ENCODE results near the gene PRDM11. TPM values are rescaled to one million over a fixed set of nuclear protein-coding genes. Genes with fewer than 3 reads are reported as not detected.

Gene PRDM11
- total RNA-seq, 2 experiments from 2014 or later, result 4.5 to 8.4 TPM

DNA sequence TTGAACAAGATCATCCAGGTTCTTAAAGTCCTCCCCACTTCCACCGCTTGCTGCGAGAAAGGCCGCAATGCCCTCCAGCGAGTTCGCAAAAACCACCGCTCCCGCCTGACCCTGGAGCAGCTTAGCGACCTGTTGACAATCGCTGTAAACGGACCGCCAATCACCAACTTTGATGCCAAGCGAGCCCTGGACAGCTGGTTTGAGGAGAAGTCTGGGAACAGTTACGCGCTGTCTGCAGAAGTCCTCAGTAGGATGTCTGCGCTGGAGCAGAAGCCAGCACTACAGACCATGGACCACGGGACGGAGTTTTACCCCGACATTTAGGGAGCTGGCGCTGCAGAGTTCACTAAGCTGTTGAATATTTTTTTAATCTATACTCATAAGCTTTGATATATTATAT, 81.4 kb downstream of the PRDM11 start:
- intact Hi-C loops (cut with micrococcal nuclease; ENCODE audit: unreplicated experiment), result no loop called here
- H3K9me2 ChIP-seq (ENCODE audit: insufficient read depth, low read length), result no peaks in the 10 kb centered on the region
- no TSS peak for BruUV-seq (replicated peaks)
- no peak overlapping the region for H3K27ac ChIP-seq (ENCODE audit: low read depth, low read length, poor library complexity, severe bottlenecking)
- H3K4me2 ChIP-seq (ENCODE audit: low read length), result no peak overlapping the region
- ChIA-PET POLR2A (no interaction called here), CTCF (ENCODE audit: unreplicated experiment) (no interaction called here)
- TF ChIP-seq, protein P1, sequence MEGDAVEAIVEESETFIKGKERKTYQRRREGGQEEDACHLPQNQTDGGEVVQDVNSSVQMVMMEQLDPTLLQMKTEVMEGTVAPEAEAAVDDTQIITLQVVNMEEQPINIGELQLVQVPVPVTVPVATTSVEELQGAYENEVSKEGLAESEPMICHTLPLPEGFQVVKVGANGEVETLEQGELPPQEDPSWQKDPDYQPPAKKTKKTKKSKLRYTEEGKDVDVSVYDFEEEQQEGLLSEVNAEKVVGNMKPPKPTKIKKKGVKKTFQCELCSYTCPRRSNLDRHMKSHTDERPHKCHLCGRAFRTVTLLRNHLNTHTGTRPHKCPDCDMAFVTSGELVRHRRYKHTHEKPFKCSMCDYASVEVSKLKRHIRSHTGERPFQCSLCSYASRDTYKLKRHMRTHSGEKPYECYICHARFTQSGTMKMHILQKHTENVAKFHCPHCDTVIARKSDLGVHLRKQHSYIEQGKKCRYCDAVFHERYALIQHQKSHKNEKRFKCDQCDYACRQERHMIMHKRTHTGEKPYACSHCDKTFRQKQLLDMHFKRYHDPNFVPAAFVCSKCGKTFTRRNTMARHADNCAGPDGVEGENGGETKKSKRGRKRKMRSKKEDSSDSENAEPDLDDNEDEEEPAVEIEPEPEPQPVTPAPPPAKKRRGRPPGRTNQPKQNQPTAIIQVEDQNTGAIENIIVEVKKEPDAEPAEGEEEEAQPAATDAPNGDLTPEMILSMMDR (conservative IDR thresholded peaks at IDR 0.05; ENCODE audit: low read length), result no peak
- no peak for TF ChIP-seq EZH2phosphoT487 (IDR thresholded peaks at IDR 0.05; ENCODE audit: borderline replicate concordance, low read depth, low read length)
- H3K4me3 ChIP-seq (ENCODE audit: low read depth, low read length, poor library complexity, severe bottlenecking), result no peak overlapping the region
- H3K79me2 ChIP-seq (ENCODE audit: insufficient read depth, low read depth, low read length), result no peaks in the 10 kb centered on the region
- no peaks in the 10 kb centered on the region for H3K36me3 ChIP-seq (ENCODE audit: insufficient read depth, low read length)
- H4K20me1 ChIP-seq (ENCODE audit: insufficient read depth, low read length), result no peaks in the 10 kb centered on the region
- no peak for DNase-seq (ENCODE audit: low spot score)
- no peaks in the 10 kb centered on the region for H3K4me1 ChIP-seq (ENCODE audit: insufficient read depth, low read length, poor library complexity, severe bottlenecking)
- no peaks in the 10 kb centered on the region for H3K9me3 ChIP-seq (ENCODE audit: low read length)
- no peak overlapping the region for H2AFZ ChIP-seq (ENCODE audit: low read length)

DNA sequence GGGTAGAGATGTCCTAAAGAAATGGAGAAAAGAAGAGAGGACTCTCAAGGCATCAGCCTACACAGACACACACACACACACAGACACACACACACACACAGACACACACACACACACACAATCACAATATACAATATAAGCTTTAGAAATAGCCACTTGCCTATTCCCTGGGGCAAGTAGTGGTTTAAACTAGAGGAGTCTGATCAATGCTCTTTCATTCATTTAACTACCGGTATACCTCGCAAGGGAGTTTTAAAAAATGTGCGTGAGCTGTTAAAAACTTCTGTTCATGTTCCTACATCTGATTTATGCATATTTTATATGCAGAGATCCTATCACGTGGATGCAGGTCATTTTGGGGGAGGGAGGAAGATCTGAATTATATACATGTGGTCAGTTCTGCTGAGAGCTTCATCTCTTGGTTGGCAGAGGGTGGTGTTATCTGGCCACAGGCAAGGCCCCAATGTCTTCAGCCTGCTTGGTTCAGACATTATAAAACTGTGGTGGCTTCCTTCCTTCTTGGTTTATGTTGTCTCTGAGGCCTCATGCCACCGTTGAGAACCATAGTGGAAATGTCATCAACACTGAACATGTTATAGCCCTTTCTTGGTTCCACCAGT, 83.1 kb downstream of the PRDM11 start:
- Histone ChIP-seq H3K36me3 (ENCODE audit: insufficient read depth, low read length) (no peaks in the 10 kb centered on the region), H3K27ac (ENCODE audit: low read depth, low read length, poor library complexity, severe bottlenecking) (no peak overlapping the region), H3K4me1 (ENCODE audit: insufficient read depth, low read length, poor library complexity, severe bottlenecking) (no peaks in the 10 kb centered on the region), H2AFZ (ENCODE audit: low read length) (no peak overlapping the region), H3K4me3 (ENCODE audit: low read depth, low read length, poor library complexity, severe bottlenecking) (no peak overlapping the region), H3K9me3 (ENCODE audit: low read length) (no peaks in the 10 kb centered on the region), H4K20me1 (ENCODE audit: insufficient read depth, low read length) (no peaks in the 10 kb centered on the region), H3K79me2 (ENCODE audit: insufficient read depth, low read depth, low read length) (no peaks in the 10 kb centered on the region), H3K4me2 (ENCODE audit: low read length) (no peak overlapping the region), H3K9me2 (ENCODE audit: insufficient read depth, low read length) (no peaks in the 10 kb centered on the region)
- ChIA-PET POLR2A (no interaction called here), CTCF (ENCODE audit: unreplicated experiment) (interaction anchor here (0.5 kb wide), 1 partner anchor 318 kb away, joined by 3 read pairs; no protein-coding TSS in a partner anchor)
- intact Hi-C loops (cut with micrococcal nuclease; ENCODE audit: unreplicated experiment), result no loop called here
- no TSS peak for BruUV-seq (replicated peaks)
- no peak for DNase-seq (ENCODE audit: low spot score)
- TF ChIP-seq, protein P1 (conservative IDR thresholded peaks at IDR 0.05; ENCODE audit: low read length), result no peak
- no peak for TF ChIP-seq EZH2phosphoT487 (IDR thresholded peaks at IDR 0.05; ENCODE audit: borderline replicate concordance, low read depth, low read length)

DNA sequence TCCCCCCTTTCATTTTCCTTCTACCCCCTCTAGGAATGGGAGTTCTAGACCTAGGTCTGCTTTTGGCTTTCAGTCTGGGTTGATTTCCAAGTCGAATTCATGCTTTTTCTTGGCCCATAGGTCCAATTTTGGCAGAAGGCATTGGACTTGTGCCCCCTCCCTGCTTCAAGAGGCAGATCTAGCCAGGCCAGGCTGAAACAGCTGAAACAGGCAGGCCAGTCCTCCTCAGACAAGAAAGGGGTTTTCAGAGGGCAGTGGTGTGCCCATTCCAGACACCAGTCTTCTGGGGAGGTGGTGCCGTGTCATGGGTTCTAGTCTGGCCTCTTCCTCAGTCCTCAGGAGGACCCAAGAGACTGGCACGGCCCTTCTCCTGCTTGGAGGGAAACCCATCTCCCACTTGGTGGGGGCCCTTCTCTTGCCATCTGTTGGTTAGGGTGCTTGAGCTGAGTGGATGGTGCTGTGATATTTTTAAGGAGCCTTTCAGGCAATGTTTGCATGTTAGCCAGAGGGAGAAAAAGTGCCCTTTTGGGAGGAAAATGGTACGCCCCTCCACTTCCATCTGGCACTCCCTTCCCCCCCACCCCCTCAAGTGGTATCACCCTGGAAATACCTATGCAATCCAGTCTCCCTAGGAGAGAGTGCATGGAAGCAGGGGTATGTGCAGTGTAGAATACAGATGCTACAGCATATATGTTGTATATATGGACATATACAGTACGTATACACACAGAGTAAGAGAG, 86.1 kb downstream of the PRDM11 start:
- POLR2A ChIA-PET, result no interaction called here
- Histone ChIP-seq H3K36me3 (ENCODE audit: insufficient read depth, low read length) (no peaks in the 10 kb centered on the region), H3K4me3 (ENCODE audit: low read depth, low read length, poor library complexity, severe bottlenecking) (no peak overlapping the region), H2AFZ (ENCODE audit: low read length) (no peak overlapping the region), H3K79me2 (ENCODE audit: insufficient read depth, low read depth, low read length) (no peaks in the 10 kb centered on the region), H3K27ac (ENCODE audit: low read depth, low read length, poor library complexity, severe bottlenecking) (no peak overlapping the region), H3K9me3 (ENCODE audit: low read length) (no peaks in the 10 kb centered on the region), H3K4me1 (ENCODE audit: insufficient read depth, low read length, poor library complexity, severe bottlenecking) (no peaks in the 10 kb centered on the region), H3K9me2 (ENCODE audit: insufficient read depth, low read length) (no peaks in the 10 kb centered on the region), H4K20me1 (ENCODE audit: insufficient read depth, low read length) (no peaks in the 10 kb centered on the region), H3K4me2 (ENCODE audit: low read length) (no peak overlapping the region)
- intact Hi-C loops (cut with micrococcal nuclease; ENCODE audit: unreplicated experiment), result no loop called here
- BruUV-seq (replicated peaks), result no TSS peak
- CTCF ChIA-PET (ENCODE audit: unreplicated experiment), result no interaction called here
- no peak for DNase-seq (ENCODE audit: low spot score)
- TF ChIP-seq EZH2phosphoT487 (IDR thresholded peaks at IDR 0.05; ENCODE audit: borderline replicate concordance, low read depth, low read length), result no peak
- TF ChIP-seq, protein P1 (conservative IDR thresholded peaks at IDR 0.05; ENCODE audit: low read length), result no peak

Data from OCI-LY7 (cell line).